Endodermal cell (in vitro differentiated cells): ENCODE data around the gene RNF130. TPM values are rescaled to one million over a fixed set of nuclear protein-coding genes. Genes with fewer than 3 reads are reported as not detected.
"Not testable (repeated sequence)": the region's sequence is repeated elsewhere in the genome, so short reads cannot be mapped to it uniquely, and the experiment has no call there.

Experiments
- DNase-seq: peaks from one replicate; pipeline ENCODE4 v3.0.0-alpha.2; 2017
- H3K27ac ChIP-seq: 2 replicates; pipeline ENCODE4 v1.5.1; 2013; ENCODE audit warnings: mild to moderate bottlenecking, low read depth, low read length, moderate library complexity
- H3K27me3 ChIP-seq: 2 replicates; pipeline ENCODE4 v1.6.1; 2013; ENCODE audit warnings: mild to moderate bottlenecking, low read length, moderate library complexity; ENCODE audit not compliant: insufficient read depth, control insufficient read depth, poor library complexity, severe bottlenecking
- H3K36me3 ChIP-seq: 2 replicates; pipeline ENCODE4 v1.7.0; 2013; ENCODE audit warnings: mild to moderate bottlenecking, low read length, moderate library complexity; ENCODE audit not compliant: control insufficient read depth, insufficient read depth
- H3K4me1 ChIP-seq: one replicate; pipeline ENCODE4 v1.7.0; 2013; ENCODE audit warnings: low read length; ENCODE audit not compliant: control insufficient read depth, insufficient read depth
- H3K4me3 ChIP-seq: 2 replicates; pipeline ENCODE4 v1.5.1; 2013; ENCODE audit warnings: mild to moderate bottlenecking, low read length, moderate library complexity
- H3K9ac ChIP-seq: 2 replicates; pipeline ENCODE4 v1.6.1; 2013; ENCODE audit warnings: mild to moderate bottlenecking, low read length, moderate library complexity; ENCODE audit not compliant: poor library complexity, severe bottlenecking; ENCODE audit errors: extremely low read depth
- H3K9me3 ChIP-seq: 2 replicates; pipeline ENCODE4 v1.6.1; 2013; ENCODE audit warnings: mild to moderate bottlenecking, low read length, moderate library complexity; ENCODE audit not compliant: control insufficient read depth
- H3K27ac Mint-ChIP-seq: 2 replicates; pipeline ENCODE4 v1.8.0; 2020; ENCODE audit warnings: mixed read lengths
- H3K27me3 Mint-ChIP-seq: 2 replicates; pipeline ENCODE4 v1.8.0; 2021; ENCODE audit warnings: mild to moderate bottlenecking, mixed read lengths; ENCODE audit not compliant: insufficient read depth
- H3K36me3 Mint-ChIP-seq: 2 replicates; pipeline ENCODE4 v1.8.0; 2020; ENCODE audit warnings: low read depth, mixed read lengths
- H3K4me1 Mint-ChIP-seq: 2 replicates; pipeline ENCODE4 v1.8.0; 2020; ENCODE audit warnings: mixed read lengths
- H3K4me3 Mint-ChIP-seq: 2 replicates; pipeline ENCODE4 v1.8.0; 2020; ENCODE audit warnings: mild to moderate bottlenecking, moderate library complexity, mixed read lengths
- H3K9me3 Mint-ChIP-seq: 2 replicates; pipeline ENCODE4 v1.8.0; 2020; ENCODE audit warnings: mild to moderate bottlenecking, mixed read lengths
- CTCF ChIP-seq: fragments of 200-600 bp; sonication (generic); conservative IDR thresholded peaks from 2 replicates; pipeline ENCODE4 v1.5.0; 2021; ENCODE audit warnings: antibody characterized with exemption, mild to moderate bottlenecking
- WGBS, 2 experiments: methylation state at CpG; one replicate each; pipeline versions ENCODE4 v1.1.5 to v1.1.7; 2013; ENCODE audit warnings: missing lambda C conversion rate in 2 of 2, mixed read lengths in 1 of 2; ENCODE audit not compliant: insufficient coverage in 1 of 2, insufficient read length in 1 of 2; 5-methylcytosine and 5-hydroxymethylcytosine counted together
- total RNA-seq, 2 donors: library from RNA; stranded (reverse); fragmentation: NEBNext Ultra II Directional in 1 of 2; extraction: Animal tissue kit (Norgen Biotek cat#: 25700) in 1 of 2; gene quantifications; 2 replicates in 1 of 2; 3 replicates in 1 of 2; pipeline ENCODE4 v1.2.1, GENCODE V29; 2021

RNF130 gene
- total RNA-seq, 2 donors from 2014 or later, result 64.7 to 74.4 TPM

GRCh38 chr5:179991106-179991505 lies 80.5 kb downstream of the RNF130 start:
- no peak for DNase-seq
- no peaks in the 10 kb centered on the region for H3K27me3 Mint-ChIP-seq
- no peak overlapping the region for H3K9ac ChIP-seq
- peaks cover 28% of the 10 kb centered on the region for H3K9me3 ChIP-seq
- no peak overlapping the region for H3K4me3 Mint-ChIP-seq
- no peaks in the 10 kb centered on the region for H3K27me3 ChIP-seq
- H3K27ac Mint-ChIP-seq, result no peak overlapping the region
- no peak overlapping the region for H3K4me3 ChIP-seq
- no peaks in the 10 kb centered on the region for H3K4me1 Mint-ChIP-seq
- H3K27ac ChIP-seq, result no peak overlapping the region
- H3K9me3 Mint-ChIP-seq, result peaks cover 50% of the 10 kb centered on the region
- H3K4me1 ChIP-seq, result no peaks in the 10 kb centered on the region
- peaks cover 43% of the 10 kb centered on the region for H3K36me3 ChIP-seq
- H3K36me3 Mint-ChIP-seq, result peaks cover 61% of the 10 kb centered on the region
- WGBS, 2 experiments, result 100% methylated on average over 1 of the region's 1 CpG
- no peak for TF ChIP-seq CTCF

- Histone ChIP-seq H3K9me3 (peaks cover 22% of the 10 kb centered on the region), H3K36me3 (peaks cover 38% of the 10 kb centered on the region)
- not testable (repeated sequence) for H3K9ac ChIP-seq, H3K4me1 ChIP-seq, H3K27me3 ChIP-seq, H3K27me3 Mint-ChIP-seq, H3K4me3 ChIP-seq, H3K4me1 Mint-ChIP-seq, DNase-seq, H3K4me3 Mint-ChIP-seq, H3K27ac ChIP-seq, H3K27ac Mint-ChIP-seq
- Mint-ChIP-seq H3K36me3 (peaks cover 61% of the 10 kb centered on the region), H3K9me3 (peaks cover 44% of the 10 kb centered on the region)
- TF ChIP-seq CTCF, result peak; percentile 51
- 92 to 96% methylated on average over 4 to 8 of the region's 8 CpGs for WGBS, 2 experiments
These were observed 81.0 kb downstream of the RNF130 start for GRCh38 chr5:179990525-179990924.

GRCh38 chr5:179986328-179986727 lies 85.2 kb downstream of the RNF130 start:
- Mint-ChIP-seq H3K4me3 (no peak overlapping the region), H3K27me3 (no peaks in the 10 kb centered on the region), H3K9me3 (peaks cover 7% of the 10 kb centered on the region), H3K4me1 (peaks cover 5% of the 10 kb centered on the region), H3K27ac (no peak overlapping the region), H3K36me3 (peaks cover 32% of the 10 kb centered on the region)
- Histone ChIP-seq H3K36me3 (peaks cover 47% of the 10 kb centered on the region), H3K9ac (no peak overlapping the region), H3K27me3 (no peaks in the 10 kb centered on the region), H3K9me3 (no peaks in the 10 kb centered on the region), H3K4me3 (no peak overlapping the region), H3K4me1 (no peaks in the 10 kb centered on the region), H3K27ac (no peak overlapping the region)
- no peak for TF ChIP-seq CTCF
- 96 to 98% methylated on average over 4 to 6 of the region's 6 CpGs for WGBS, 2 experiments
- DNase-seq, result no peak
